ENCODE results near the gene NRP1.

- TF ChIP-seq, protein P1, sequence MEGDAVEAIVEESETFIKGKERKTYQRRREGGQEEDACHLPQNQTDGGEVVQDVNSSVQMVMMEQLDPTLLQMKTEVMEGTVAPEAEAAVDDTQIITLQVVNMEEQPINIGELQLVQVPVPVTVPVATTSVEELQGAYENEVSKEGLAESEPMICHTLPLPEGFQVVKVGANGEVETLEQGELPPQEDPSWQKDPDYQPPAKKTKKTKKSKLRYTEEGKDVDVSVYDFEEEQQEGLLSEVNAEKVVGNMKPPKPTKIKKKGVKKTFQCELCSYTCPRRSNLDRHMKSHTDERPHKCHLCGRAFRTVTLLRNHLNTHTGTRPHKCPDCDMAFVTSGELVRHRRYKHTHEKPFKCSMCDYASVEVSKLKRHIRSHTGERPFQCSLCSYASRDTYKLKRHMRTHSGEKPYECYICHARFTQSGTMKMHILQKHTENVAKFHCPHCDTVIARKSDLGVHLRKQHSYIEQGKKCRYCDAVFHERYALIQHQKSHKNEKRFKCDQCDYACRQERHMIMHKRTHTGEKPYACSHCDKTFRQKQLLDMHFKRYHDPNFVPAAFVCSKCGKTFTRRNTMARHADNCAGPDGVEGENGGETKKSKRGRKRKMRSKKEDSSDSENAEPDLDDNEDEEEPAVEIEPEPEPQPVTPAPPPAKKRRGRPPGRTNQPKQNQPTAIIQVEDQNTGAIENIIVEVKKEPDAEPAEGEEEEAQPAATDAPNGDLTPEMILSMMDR (IDR thresholded peaks at IDR 0.05; ENCODE audit: control extremely low read depth in 1 of 3, insufficient read depth in 1 of 3, low read depth in 1 of 3, low read length in 3 of 3), result no peak
- no peak for TF ChIP-seq EP300 (IDR thresholded peaks at IDR 0.05; ENCODE audit: borderline replicate concordance in 1 of 2, low read depth in 2 of 2, low read length in 2 of 2)
- no peak for TF ChIP-seq ATF3 (IDR thresholded peaks at IDR 0.05; ENCODE audit: insufficient read depth, low read depth, low read length)
- no peak for TF ChIP-seq SUZ12 (IDR thresholded peaks at IDR 0.05; ENCODE audit: low read length)
- TF ChIP-seq POLR2A (IDR thresholded peaks at IDR 0.05; ENCODE audit: control extremely low read depth in 1 of 2, low read depth in 2 of 2, low read length in 2 of 2), result no peak
- TF ChIP-seq TCF12 (IDR thresholded peaks at IDR 0.05; ENCODE audit: low read depth, low read length), result no peak
- no peak for TF ChIP-seq EZH2 (IDR thresholded peaks at IDR 0.05; ENCODE audit: low read depth, low read length, severe bottlenecking)
- no peak for TF ChIP-seq CBX5 (IDR thresholded peaks at IDR 0.05; ENCODE audit: low read depth, low read length)
These were observed 43.2 kb upstream of the NRP1 start for GRCh38 chr10:33377658-33378025.
